GM20000 (cell line): Measurements from ENCODE around the gene SRSF1.

Experiments
- DNase-seq: peaks from one replicate; pipeline ENCODE4 v3.0.0; 2012; ENCODE audit warnings: low spot score
- TF ChIP-seq, protein P1 (sequence below): IDR thresholded peaks from 2 replicates; pipeline ENCODE4 v1.5.1; 2012; ENCODE audit warnings: mild to moderate bottlenecking, control low read depth; ENCODE audit errors: extremely low read depth, missing control alignments

SRSF1 gene

GRCh38 chr17:57957886-57958285 lies 49.2 kb downstream of the SRSF1 start:
- DNase-seq, result no peak
- TF ChIP-seq, protein P1, sequence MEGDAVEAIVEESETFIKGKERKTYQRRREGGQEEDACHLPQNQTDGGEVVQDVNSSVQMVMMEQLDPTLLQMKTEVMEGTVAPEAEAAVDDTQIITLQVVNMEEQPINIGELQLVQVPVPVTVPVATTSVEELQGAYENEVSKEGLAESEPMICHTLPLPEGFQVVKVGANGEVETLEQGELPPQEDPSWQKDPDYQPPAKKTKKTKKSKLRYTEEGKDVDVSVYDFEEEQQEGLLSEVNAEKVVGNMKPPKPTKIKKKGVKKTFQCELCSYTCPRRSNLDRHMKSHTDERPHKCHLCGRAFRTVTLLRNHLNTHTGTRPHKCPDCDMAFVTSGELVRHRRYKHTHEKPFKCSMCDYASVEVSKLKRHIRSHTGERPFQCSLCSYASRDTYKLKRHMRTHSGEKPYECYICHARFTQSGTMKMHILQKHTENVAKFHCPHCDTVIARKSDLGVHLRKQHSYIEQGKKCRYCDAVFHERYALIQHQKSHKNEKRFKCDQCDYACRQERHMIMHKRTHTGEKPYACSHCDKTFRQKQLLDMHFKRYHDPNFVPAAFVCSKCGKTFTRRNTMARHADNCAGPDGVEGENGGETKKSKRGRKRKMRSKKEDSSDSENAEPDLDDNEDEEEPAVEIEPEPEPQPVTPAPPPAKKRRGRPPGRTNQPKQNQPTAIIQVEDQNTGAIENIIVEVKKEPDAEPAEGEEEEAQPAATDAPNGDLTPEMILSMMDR, result no peak

- TF ChIP-seq, protein P1, result no peak
- no peak for DNase-seq
Observed at GRCh38 chr17:57957120-57957850, 49.8 kb downstream of the SRSF1 start.

DNA sequence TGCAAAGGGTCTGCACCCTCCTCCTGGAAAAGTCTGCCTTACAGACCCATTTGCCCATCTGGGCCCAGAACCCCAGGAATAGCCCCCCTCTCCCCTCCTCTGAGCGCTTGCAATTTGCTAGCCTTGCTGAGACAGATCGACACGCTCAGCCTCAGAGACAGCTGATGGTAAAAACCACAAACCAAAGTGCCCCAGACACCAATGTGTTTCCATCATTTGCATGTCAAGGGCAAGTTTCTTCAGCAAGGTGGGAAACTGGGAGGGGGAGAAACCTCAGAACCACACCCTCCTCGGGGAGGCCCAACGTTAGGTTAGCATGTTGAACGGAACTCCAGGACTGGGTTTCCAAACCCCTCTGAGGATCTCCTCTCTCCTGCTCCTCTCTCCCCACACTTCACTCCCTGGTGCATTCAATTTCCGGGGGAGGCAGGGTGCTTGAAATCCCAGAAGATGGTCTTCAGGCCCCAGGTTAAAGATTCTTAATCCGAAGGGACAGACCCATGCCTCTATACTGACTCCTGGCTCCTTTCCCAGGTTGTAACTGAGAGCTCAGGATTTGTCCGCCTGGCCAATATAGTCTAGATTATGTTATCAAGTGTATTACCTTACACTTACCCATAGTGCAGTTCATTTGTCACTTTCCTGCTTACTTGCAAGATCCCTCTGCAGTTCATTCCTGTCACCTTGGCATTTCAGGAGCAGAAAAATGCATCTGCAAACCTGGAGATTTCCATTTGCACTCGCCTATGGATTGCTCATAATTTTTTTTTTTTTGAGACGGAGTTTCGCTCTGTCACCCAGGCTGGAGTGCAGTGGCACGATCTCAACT lies 50.5 kb downstream of the SRSF1 start:
- peak; percentile 77 for DNase-seq
- TF ChIP-seq, protein P1, result no peak

DNA sequence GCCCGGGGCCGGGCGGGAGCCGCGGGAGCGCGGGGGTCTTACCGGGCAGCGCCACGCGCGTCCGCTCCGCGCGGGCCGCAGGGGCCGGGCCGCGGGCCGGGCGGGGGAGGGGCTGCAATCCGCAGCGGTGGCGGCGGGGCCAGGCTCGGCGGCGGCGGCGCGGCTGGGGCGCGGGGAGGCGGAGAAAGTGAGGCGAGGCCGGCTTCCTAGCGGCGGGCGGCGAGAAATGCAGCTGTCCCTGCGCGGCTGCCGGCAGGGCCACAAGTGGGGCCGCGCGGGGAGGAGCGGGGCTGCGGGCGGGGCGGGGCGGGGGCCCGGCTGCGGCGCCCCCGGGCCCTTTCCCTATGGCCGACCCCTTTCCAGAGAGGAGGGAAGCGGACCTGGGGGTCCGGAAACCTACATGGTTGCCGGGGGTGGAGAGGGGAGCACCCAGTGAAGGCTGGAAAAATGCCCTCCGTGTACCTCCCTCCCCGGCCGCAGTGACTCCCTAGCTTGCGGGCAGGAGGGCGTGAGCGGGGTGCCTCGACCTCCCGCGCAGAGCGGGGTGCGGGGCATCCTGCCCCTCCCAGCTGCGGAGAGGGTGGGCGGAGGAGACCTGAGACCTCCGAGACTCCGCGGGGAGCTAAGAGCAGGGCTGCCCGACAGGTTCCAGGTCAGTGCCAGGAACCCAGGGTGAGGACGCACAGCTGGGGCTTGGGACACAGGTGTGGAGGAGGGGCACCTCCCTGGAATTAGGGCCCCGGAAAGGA lies 51.7 kb downstream of the SRSF1 start, which contains the start of gene CUEDC1:
CUEDC1 (minus strand) TSS at position 230 of the 749 bp plus-strand sequence. CDS start 69,848 bp downstream, outside the sequence.
- TF ChIP-seq, protein P1, result peak; percentile 29
- DNase-seq, result peak; percentile 91

GRCh38 chr17:57954397-57955182 lies 52.5 kb downstream of the SRSF1 start:
- TF ChIP-seq, protein P1, result no peak
- no peak for DNase-seq

GRCh38 chr17:57953705-57954396 lies 53.2 kb downstream of the SRSF1 start:
- TF ChIP-seq, protein P1, result no peak
- no peak for DNase-seq
